ENCODE results near the gene CCDC136.

Gene CCDC136

GRCh38 chr7:128777156-128778123 is 14.3 kb upstream of the CCDC136 start:
- no peak for DNase-seq

- DNase-seq, result no peak
Observed at GRCh38 chr7:128778946-128779345, 12.8 kb upstream of the CCDC136 start.

GRCh38 chr7:128781126-128781525 is 10.6 kb upstream of the CCDC136 start:
- no peak for DNase-seq

- DNase-seq, result no peak
Observed at GRCh38 chr7:128781851-128782250, 9.9 kb upstream of the CCDC136 start.

GRCh38 chr7:128783143-128783861 is 8.5 kb upstream of the CCDC136 start:
- DNase-seq, result no peak

GRCh38 chr7:128785738-128786137 is 6.0 kb upstream of the CCDC136 start:
- DNase-seq, result no peak

- no peak for DNase-seq
Observed at GRCh38 chr7:128788446-128789412, 3.0 kb upstream of the CCDC136 start.

- DNase-seq, result peak; percentile 16
Observed at GRCh38 chr7:128790315-128791041, 1.3 kb upstream of the CCDC136 start.

GRCh38 chr7:128791972-128792327 is 182 bp downstream of the CCDC136 start:
- no peak for DNase-seq

- no peak for DNase-seq
Observed at GRCh38 chr7:128792471-128793180, 858 bp downstream of the CCDC136 start.

- no peak for DNase-seq
Observed at GRCh38 chr7:128793181-128793547, 1.4 kb downstream of the CCDC136 start.

- peak; percentile 23 for DNase-seq
Observed at GRCh38 chr7:128794020-128794419, 2.3 kb downstream of the CCDC136 start.

- DNase-seq, result no peak
Observed at GRCh38 chr7:128794436-128794835, 2.7 kb downstream of the CCDC136 start.

- DNase-seq, result no peak
Observed at GRCh38 chr7:128795129-128795528, 3.4 kb downstream of the CCDC136 start.

- DNase-seq, result no peak
Observed at GRCh38 chr7:128796327-128796726, 4.6 kb downstream of the CCDC136 start.

- DNase-seq, result no peak
Observed at GRCh38 chr7:128799451-128799850, 7.7 kb downstream of the CCDC136 start.

GRCh38 chr7:128800567-128800966 is 8.8 kb downstream of the CCDC136 start:
- no peak for DNase-seq

GRCh38 chr7:128801003-128801402 is 9.2 kb downstream of the CCDC136 start:
- DNase-seq, result no peak

- no peak for DNase-seq
Observed at GRCh38 chr7:128801667-128802418, 10.1 kb downstream of the CCDC136 start.

- no peak for DNase-seq
Observed at GRCh38 chr7:128804484-128804883, 12.7 kb downstream of the CCDC136 start.

GRCh38 chr7:128805225-128805624 is 13.5 kb downstream of the CCDC136 start:
- no peak for DNase-seq

Data from CD4-positive, alpha-beta T cell treated with Interleukin-12 subunit alpha and Interleukin-12 subunit beta, for 1 hour (primary cell).